GM13977 (cell line): Measurements from ENCODE around the gene PITPNM2.

Experiments
- DNase-seq: peaks from one replicate; pipeline ENCODE4 v3.0.0; 2012; ENCODE audit warnings: low spot score
- CTCF ChIP-seq: IDR thresholded peaks from 2 replicates; pipeline ENCODE4 v1.5.1; 2012; ENCODE audit warnings: mild to moderate bottlenecking, control low read depth; ENCODE audit not compliant: insufficient read depth; ENCODE audit errors: extremely low read depth, missing control alignments
- in situ Hi-C: fragments of 300-500 bp; cut with MboI; formaldehyde crosslinking; loops from one replicate; pipeline ENCODE4 v1.12.0; 2022; ENCODE audit warnings: low sequenced_read_pairs, low pct_unique_long_range_greater_than_20kb, mixed read lengths, inconsistent platforms; ENCODE audit not compliant: unreplicated experiment

The PITPNM2 gene

GRCh38 chr12:123148655-123149054, 2.2 kb downstream of the PITPNM2 start:
- in situ Hi-C loops = no loop called here
- no peak for TF ChIP-seq CTCF
- DNase-seq = no peak

- no peak for DNase-seq
- TF ChIP-seq CTCF = no peak
- in situ Hi-C loops = no loop called here
Observed at GRCh38 chr12:123148223-123148622, 2.7 kb downstream of the PITPNM2 start.

- in situ Hi-C loops = no loop called here
- TF ChIP-seq CTCF = no peak
Observed at GRCh38 chr12:123145211-123145610, 5.7 kb downstream of the PITPNM2 start.

GRCh38 chr12:123143736-123144461, 7.0 kb downstream of the PITPNM2 start:
- in situ Hi-C loops = no loop called here
- TF ChIP-seq CTCF = no peak

More at GRCh38 chr12:123145211-123145610, 5.7 kb downstream of the PITPNM2 start:
- DNase-seq = no peak

GRCh38 chr12:123142921-123143735, 7.8 kb downstream of the PITPNM2 start:
- DNase-seq = no peak
- in situ Hi-C loops = no loop called here
- TF ChIP-seq CTCF = no peak

More at GRCh38 chr12:123143736-123144461, 7.0 kb downstream of the PITPNM2 start:
- DNase-seq = no peak

- DNase-seq = no peak
- in situ Hi-C loops = no loop called here
- TF ChIP-seq CTCF = no peak
Observed at GRCh38 chr12:123142518-123142840, 8.4 kb downstream of the PITPNM2 start.
